Measurements from ENCODE around the gene FMNL3.

FMNL3 gene

GRCh38 chr12:49632986-49633702, 74.1 kb downstream of the FMNL3 start:
- TF ChIP-seq CSRNP3 (CRISPR knock-in tag; IDR thresholded peaks at IDR 0.05) (no peak), ISL1 (CRISPR knock-in tag; IDR thresholded peaks at IDR 0.05) (no peak), OSR1 (CRISPR knock-in tag; IDR thresholded peaks at IDR 0.05) (no peak), PPARA (CRISPR knock-in tag; IDR thresholded peaks at IDR 0.05; ENCODE audit: borderline replicate concordance) (no peak), ESRRG (CRISPR knock-in tag; IDR thresholded peaks at IDR 0.05) (no peak), ZNF70 (CRISPR knock-in tag; IDR thresholded peaks at IDR 0.05) (no peak)
- ATAC-seq = no peak

DNA sequence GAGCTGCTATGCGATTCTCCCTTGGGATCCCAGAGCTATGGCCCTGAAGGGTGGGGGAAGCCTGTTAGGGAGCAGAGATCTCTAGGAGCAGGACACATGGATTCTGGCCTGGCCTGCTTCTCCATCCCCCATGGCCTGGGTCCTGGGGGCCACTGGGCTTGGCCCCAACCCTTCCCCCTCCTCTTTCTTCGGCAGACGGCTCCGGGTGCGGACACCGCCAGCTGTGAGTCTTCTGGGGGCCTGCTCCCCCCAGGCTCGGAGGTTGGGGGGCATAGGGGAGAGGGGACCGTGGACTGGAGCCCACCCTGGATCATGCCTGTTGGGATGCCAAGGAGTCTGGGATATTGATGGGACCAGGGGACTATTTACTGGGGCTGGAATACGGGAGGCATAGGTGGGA, 74.8 kb downstream of the FMNL3 start:
- TF ChIP-seq TOX (CRISPR knock-in tag; IDR thresholded peaks at IDR 0.05; ENCODE audit: borderline replicate concordance) = no peak
- TF ChIP-seq CSDC2 (CRISPR knock-in tag; IDR thresholded peaks at IDR 0.05) = no peak
- no peak for TF ChIP-seq ARNTL (CRISPR knock-in tag; IDR thresholded peaks at IDR 0.05; ENCODE audit: borderline replicate concordance, low read depth)
- no peak for TF ChIP-seq OSR1 (CRISPR knock-in tag; IDR thresholded peaks at IDR 0.05)
- TF ChIP-seq TSHZ2 (CRISPR knock-in tag; IDR thresholded peaks at IDR 0.05) = no peak
- TF ChIP-seq, protein P1, sequence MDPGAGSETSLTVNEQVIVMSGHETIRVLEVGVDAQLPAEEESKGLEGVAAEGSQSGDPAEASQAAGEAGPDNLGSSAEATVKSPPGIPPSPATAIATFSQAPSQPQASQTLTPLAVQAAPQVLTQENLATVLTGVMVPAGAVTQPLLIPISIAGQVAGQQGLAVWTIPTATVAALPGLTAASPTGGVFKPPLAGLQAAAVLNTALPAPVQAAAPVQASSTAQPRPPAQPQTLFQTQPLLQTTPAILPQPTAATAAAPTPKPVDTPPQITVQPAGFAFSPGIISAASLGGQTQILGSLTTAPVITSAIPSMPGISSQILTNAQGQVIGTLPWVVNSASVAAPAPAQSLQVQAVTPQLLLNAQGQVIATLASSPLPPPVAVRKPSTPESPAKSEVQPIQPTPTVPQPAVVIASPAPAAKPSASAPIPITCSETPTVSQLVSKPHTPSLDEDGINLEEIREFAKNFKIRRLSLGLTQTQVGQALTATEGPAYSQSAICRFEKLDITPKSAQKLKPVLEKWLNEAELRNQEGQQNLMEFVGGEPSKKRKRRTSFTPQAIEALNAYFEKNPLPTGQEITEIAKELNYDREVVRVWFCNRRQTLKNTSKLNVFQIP (CRISPR knock-in tag; IDR thresholded peaks at IDR 0.05; ENCODE audit: borderline replicate concordance, low read depth) = no peak
- no peak for TF ChIP-seq ZFP3 (CRISPR knock-in tag; IDR thresholded peaks at IDR 0.05)
- no peak for TF ChIP-seq TCF4 (CRISPR knock-in tag; IDR thresholded peaks at IDR 0.05; ENCODE audit: borderline replicate concordance)
- no peak for TF ChIP-seq CSRNP3 (CRISPR knock-in tag; IDR thresholded peaks at IDR 0.05)
- TF ChIP-seq ZC3H10 (CRISPR knock-in tag; IDR thresholded peaks at IDR 0.05) = no peak
- no peak for TF ChIP-seq GLIS3 (CRISPR knock-in tag; IDR thresholded peaks at IDR 0.05)
- TF ChIP-seq PPARA (CRISPR knock-in tag; IDR thresholded peaks at IDR 0.05; ENCODE audit: borderline replicate concordance) = no peak
- TF ChIP-seq ZNF8 (CRISPR knock-in tag; IDR thresholded peaks at IDR 0.05) = no peak
- no peak for TF ChIP-seq ZNF70 (CRISPR knock-in tag; IDR thresholded peaks at IDR 0.05)
- no peak for ATAC-seq

DNA sequence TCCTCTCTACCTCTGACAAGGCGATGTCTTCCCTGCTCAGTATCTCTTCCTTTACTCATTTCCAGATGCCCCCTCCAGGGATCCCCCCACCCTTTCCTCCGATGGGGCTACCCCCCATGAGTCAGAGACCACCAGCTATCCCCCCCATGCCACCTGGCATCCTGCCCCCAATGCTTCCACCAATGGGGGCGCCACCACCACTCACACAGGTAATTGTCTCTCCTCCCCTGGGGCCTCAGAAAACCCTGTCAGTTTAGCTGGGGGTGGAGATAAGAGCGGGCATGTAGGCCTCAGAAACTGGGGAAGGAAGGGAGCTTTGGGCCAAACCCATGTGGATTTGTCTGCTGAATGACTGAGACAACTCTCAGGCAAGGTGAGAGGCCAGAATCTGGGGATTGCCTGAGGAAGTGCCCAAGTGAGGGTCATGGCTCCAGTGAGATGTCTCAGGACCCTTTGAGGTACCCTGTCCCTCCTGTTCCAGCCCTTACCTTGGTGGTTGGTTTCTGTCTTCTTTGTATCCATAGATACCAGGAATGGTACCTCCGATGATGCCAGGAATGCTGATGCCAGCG, 75.8 kb downstream of the FMNL3 start:
- no peak for TF ChIP-seq GLIS3 (CRISPR knock-in tag; IDR thresholded peaks at IDR 0.05)
- TF ChIP-seq ZNF565 (CRISPR knock-in tag; conservative IDR thresholded peaks at IDR 0.05; ENCODE audit: low read depth) = no peak
- no peak for TF ChIP-seq ZNF8 (CRISPR knock-in tag; IDR thresholded peaks at IDR 0.05)
- no peak for TF ChIP-seq BACH2 (CRISPR knock-in tag; IDR thresholded peaks at IDR 0.05; ENCODE audit: borderline replicate concordance)
- TF ChIP-seq CSDC2 (CRISPR knock-in tag; IDR thresholded peaks at IDR 0.05) = no peak
- TF ChIP-seq, protein P1 (CRISPR knock-in tag; IDR thresholded peaks at IDR 0.05; ENCODE audit: borderline replicate concordance, low read depth) = no peak
- TF ChIP-seq ZFP30 (CRISPR knock-in tag; IDR thresholded peaks at IDR 0.05) = no peak
- TF ChIP-seq ISL1 (CRISPR knock-in tag; IDR thresholded peaks at IDR 0.05) = no peak
- no peak for TF ChIP-seq SNAI2 (CRISPR knock-in tag; IDR thresholded peaks at IDR 0.05)
- no peak for TF ChIP-seq CSRNP3 (CRISPR knock-in tag; IDR thresholded peaks at IDR 0.05)
- TF ChIP-seq, protein P2, sequence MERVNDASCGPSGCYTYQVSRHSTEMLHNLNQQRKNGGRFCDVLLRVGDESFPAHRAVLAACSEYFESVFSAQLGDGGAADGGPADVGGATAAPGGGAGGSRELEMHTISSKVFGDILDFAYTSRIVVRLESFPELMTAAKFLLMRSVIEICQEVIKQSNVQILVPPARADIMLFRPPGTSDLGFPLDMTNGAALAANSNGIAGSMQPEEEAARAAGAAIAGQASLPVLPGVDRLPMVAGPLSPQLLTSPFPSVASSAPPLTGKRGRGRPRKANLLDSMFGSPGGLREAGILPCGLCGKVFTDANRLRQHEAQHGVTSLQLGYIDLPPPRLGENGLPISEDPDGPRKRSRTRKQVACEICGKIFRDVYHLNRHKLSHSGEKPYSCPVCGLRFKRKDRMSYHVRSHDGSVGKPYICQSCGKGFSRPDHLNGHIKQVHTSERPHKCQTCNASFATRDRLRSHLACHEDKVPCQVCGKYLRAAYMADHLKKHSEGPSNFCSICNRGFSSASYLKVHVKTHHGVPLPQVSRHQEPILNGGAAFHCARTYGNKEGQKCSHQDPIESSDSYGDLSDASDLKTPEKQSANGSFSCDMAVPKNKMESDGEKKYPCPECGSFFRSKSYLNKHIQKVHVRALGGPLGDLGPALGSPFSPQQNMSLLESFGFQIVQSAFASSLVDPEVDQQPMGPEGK (CRISPR knock-in tag; IDR thresholded peaks at IDR 0.05; ENCODE audit: borderline replicate concordance) = no peak
- TF ChIP-seq OSR1 (CRISPR knock-in tag; IDR thresholded peaks at IDR 0.05) = no peak
- ATAC-seq = no peak

Data from SK-N-SH treated with all-trans-retinoic acid at 6 μM for 48 hours (cell line).